ENCODE measurements around the gene HSP90B1.

The HSP90B1 gene

GRCh38 chr12:103930034-103930786, at the start of gene HSP90B1:
Gene HSP90B1 (plus strand): TSS chr12:103930410. CDS start chr12:103930516, 106 bp downstream.
- peak; percentile 100 for DNase-seq

- no peak for DNase-seq
These were observed 48.9 kb upstream of the HSP90B1 start for GRCh38 chr12:103881261-103881660.

- no peak for DNase-seq
These were observed 47.2 kb upstream of the HSP90B1 start for GRCh38 chr12:103882861-103883596.

- no peak for DNase-seq
These were observed 46.3 kb upstream of the HSP90B1 start for GRCh38 chr12:103883908-103884307.

GRCh38 chr12:103884316-103884715, 45.9 kb upstream of the HSP90B1 start:
- peak; percentile 44 for DNase-seq

GRCh38 chr12:103886195-103886797, 43.9 kb upstream of the HSP90B1 start:
- no peak for DNase-seq

GRCh38 chr12:103887738-103888137, 42.5 kb upstream of the HSP90B1 start:
- DNase-seq = no peak

GRCh38 chr12:103897316-103897715, 32.9 kb upstream of the HSP90B1 start:
- no peak for DNase-seq

GRCh38 chr12:103901518-103902173, 28.6 kb upstream of the HSP90B1 start:
- peak; percentile 25 for DNase-seq

GRCh38 chr12:103903993-103904392, 26.2 kb upstream of the HSP90B1 start:
- no peak for DNase-seq

GRCh38 chr12:103905730-103906349, 24.4 kb upstream of the HSP90B1 start:
- no peak for DNase-seq

- no peak for DNase-seq
These were observed 22.0 kb upstream of the HSP90B1 start for GRCh38 chr12:103908246-103908541.

- no peak for DNase-seq
These were observed 21.3 kb upstream of the HSP90B1 start for GRCh38 chr12:103908877-103909276.

GRCh38 chr12:103909811-103910210, 20.4 kb upstream of the HSP90B1 start:
- DNase-seq = no peak

- no peak for DNase-seq
These were observed 18.1 kb upstream of the HSP90B1 start for GRCh38 chr12:103912069-103912468.

GRCh38 chr12:103913100-103913499, 17.1 kb upstream of the HSP90B1 start:
- DNase-seq = no peak

GRCh38 chr12:103915306-103915705, 14.9 kb upstream of the HSP90B1 start:
- DNase-seq = no peak

- no peak for DNase-seq
These were observed 12.3 kb upstream of the HSP90B1 start for GRCh38 chr12:103917873-103918272.

- peak; percentile 36 for DNase-seq
These were observed 5.2 kb upstream of the HSP90B1 start for GRCh38 chr12:103924761-103925641.

- peak; percentile 32 for DNase-seq
These were observed 1.5 kb upstream of the HSP90B1 start for GRCh38 chr12:103928682-103929045.

GRCh38 chr12:103929046-103929783, 995 bp upstream of the HSP90B1 start:
- peak; percentile 77 for DNase-seq

- no peak for DNase-seq
These were observed 501 bp upstream of the HSP90B1 start for GRCh38 chr12:103929784-103930033.
